IPS-NIHi7 (cell line): ENCODE results near the gene ARHGEF11.
A peak's percentile ranks its signal among the peaks of the same experiment; 100 is the strongest.

Experiments
- DNase-seq: peaks from one replicate; pipeline ENCODE4 v3.0.0; 2012; ENCODE audit warnings: mixed read lengths; ENCODE audit errors: extremely low spot score

ARHGEF11 gene

GRCh38 chr1:156911577-156912298, 133.8 kb downstream of the ARHGEF11 start:
- no peak for DNase-seq

DNA sequence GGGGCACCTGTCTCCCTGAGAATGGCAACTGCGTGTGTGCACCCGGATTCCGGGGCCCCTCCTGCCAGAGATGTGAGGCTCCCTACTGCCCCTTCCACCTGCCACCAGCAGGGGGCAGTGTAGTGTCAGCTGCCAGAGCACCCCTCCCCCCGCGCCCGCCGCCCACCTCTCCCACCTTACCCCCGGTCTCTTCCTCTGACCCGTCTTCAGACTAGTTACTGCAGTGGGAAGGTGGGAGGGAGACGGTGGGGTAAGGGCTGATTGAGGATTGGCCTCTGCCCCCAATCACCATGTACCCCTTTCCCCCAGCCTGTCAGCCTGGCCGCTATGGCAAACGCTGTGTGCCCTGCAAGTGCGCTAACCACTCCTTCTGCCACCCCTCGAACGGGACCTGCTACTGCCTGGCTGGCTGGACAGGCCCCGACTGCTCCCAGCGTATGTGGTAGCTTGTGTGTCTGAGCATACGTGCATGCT, 135.2 kb downstream of the ARHGEF11 start:
- peak; percentile 89 for DNase-seq

DNA sequence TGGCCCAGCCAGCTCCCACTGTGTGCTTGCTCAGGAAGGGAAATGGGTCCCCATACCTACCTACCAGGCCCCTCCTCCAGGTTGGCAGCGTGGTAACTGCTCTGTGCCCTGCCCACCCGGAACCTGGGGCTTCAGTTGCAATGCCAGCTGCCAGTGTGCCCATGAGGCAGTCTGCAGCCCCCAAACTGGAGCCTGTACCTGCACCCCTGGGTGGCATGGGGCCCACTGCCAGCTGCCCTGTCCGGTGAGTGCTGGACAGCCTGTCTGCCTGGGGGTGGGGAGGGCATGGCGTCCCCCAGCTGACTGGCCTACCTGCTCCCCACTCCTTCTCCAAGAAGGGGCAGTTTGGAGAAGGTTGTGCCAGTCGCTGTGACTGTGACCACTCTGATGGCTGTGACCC, 135.9 kb downstream of the ARHGEF11 start:
- DNase-seq: no peak

DNA sequence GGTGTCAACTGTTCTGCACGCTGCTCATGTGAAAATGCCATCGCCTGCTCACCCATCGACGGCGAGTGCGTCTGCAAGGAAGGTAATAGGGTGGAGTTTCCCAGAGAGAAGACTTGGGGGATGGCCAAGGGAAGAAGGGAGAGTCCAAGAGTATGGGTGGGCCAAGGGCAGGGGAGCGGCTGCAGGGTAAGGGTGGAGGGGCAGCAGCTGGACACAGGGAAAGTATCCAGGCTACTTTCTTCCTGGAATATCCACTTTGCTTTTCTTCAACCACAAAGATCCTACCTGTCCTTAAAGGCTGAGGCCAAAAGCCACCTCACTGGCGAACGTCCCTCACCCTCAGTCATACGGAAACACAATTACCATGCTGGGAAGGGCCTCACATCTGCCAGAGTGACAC, 136.6 kb downstream of the ARHGEF11 start:
- DNase-seq: no peak

- DNase-seq: no peak
Observed at GRCh38 chr1:156908541-156908940, 137.0 kb downstream of the ARHGEF11 start.

DNA sequence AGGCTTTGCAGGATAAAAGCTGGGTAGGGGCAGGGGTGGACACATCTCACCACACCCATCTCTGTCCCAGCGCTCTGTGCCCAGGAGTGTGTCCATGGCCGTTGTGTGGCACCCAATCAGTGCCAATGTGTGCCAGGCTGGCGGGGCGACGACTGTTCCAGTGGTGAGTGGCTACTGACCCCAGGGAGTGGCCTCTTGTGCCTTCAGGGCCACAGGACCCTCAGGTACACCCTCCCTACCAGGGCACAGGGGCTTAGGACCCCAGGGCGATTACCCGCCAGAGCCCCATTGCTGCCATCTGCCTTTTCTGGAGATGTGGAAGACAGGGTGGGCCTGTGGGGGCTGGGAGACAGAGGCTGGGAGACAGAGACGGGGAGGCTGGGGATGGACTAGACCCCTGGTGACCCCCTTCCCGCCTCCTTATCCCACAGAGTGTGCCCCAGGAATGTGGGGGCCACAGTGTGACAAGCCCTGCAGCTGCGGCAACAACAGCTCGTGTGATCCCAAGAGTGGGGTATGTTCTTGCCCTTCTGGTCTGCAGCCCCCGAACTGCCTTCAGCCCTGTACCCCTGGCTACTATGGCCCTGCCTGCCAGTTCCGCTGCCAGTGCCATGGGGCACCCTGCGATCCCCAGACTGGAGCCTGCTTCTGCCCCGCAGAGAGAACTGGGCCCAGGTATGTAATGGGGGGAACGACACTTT, 139.2 kb downstream of the ARHGEF11 start:
- DNase-seq: no peak

DNA sequence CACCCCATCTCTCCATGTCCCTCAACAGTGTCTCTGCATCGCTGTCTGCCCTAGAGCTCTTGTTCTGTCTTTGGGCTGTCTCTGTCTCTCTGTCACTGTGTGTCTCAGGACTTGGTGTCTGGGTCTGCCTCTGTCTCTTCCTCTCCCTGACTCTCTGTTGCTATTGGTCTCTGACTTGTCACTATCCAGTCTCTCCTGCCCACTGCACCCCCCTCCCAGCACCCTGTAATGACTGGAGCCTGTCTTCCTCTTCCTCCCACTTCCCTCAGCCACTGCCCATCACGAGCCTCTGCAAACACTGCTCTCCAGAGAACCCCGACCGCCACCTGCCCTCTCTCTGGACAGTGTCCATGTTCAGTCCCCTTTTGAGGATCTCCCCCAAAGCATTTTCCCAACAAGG, 139.9 kb downstream of the ARHGEF11 start:
- no peak for DNase-seq

DNA sequence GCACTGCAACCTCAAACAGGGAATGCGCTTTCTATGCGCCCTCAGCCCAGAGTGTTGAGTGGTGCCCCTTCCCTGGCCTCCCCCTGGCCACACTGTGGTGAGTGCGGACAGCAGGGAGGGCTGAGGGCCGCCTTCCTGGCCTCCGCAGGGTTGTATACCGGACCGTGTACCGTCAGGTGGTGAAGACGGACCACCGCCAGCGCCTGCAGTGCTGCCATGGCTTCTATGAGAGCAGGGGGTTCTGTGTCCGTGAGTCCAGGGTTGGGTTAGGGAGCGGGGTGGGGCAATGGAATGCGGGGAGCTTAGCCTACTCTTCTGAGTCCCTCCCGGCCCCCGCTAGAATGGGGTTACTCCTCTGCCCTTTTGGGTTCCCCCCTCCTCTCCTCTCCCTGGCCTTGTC, 140.4 kb downstream of the ARHGEF11 start:
- DNase-seq: no peak

DNA sequence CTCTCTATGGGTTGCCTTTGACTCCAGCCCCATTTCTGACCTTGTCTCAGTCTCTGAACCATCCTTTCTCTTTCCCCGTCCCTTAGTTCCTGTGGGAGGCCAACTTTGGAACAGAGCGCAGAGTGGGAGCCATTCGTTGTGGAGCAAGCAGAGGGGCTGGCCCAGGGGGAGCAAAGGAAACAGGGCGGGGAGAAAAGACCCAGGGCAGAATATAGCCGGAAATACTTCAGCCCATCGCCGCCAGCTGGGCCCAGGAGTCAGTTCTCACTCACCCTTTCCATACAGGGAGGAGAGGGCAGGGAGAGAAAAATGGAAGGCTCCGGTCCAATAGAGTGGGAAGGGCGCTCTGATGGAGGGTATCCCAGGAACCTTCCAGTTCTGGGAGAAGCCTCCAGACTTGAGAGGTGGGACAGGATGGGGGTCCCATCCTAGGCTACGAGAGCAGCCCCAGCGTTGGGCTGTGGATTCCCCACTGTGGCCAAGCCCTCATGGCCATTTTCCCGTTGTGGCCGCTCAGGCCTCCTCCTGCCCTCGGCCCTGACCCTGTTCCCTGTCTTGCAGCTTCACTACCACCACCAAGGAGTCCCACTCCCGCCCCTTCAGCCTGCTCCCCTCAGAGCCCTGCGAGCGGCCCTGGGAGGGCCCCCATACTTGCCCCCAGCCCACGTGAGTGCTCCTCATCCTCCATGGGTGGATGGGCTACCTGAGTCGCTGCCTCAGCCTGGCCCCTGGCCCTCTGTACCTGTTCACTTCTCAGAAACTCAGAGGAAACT, 141.2 kb downstream of the ARHGEF11 start:
- no peak for DNase-seq

- no peak for DNase-seq
Observed at GRCh38 chr1:156903328-156904091, 142.0 kb downstream of the ARHGEF11 start.

DNA sequence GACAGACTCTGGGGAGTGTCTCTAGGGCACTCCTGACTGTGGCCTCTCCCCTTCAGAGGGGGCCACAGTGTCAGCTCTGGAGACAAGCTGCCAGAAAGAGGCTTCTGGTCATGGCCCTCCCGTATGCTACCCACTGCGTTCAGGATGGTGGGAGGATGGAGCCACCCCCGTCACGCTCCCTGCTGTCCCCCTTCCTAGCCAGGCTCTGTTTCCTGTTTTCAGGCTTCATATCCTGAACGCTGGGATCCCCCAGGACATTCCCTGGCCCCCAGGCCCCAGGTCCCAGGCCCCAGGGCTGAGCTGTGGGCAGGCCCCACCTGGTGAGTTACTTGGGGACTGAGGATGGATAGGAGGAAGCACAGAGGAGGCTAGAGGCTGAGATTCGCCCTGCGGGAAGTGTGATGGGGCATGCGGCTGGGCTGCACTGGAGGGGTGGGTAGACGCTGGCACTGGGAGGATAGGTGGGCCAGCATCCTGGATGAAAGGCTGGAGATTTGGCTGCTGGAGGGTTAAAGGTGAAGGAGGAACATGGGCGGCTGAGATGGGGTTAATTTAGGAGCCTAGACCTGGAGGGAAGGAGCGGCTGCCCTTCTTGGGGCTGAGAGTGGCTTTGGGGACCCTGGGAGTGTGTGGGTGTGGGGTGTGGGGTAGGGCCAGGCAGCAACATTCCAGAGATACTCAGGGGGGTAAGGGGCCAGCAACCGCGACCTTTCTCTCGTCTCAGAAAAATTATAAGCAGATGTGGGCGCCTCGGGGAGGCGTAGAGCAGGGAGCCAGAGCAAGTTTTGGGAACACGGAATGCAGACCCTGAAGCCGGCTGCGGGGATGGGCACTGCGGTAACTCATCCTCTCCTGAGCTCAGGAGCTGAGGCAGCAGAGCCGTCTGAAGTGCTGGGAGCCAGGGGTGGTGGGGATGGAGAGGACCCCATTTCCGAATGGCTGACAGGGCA, 143.3 kb downstream of the ARHGEF11 start:
- DNase-seq: no peak

GRCh38 chr1:156901590-156901900, 144.0 kb downstream of the ARHGEF11 start:
- no peak for DNase-seq

GRCh38 chr1:156900896-156901589, 144.5 kb downstream of the ARHGEF11 start:
- DNase-seq: no peak

- DNase-seq: no peak
Observed at GRCh38 chr1:156899956-156900718, 145.4 kb downstream of the ARHGEF11 start.

- no peak for DNase-seq
Observed at GRCh38 chr1:156898971-156899664, 146.4 kb downstream of the ARHGEF11 start.

DNA sequence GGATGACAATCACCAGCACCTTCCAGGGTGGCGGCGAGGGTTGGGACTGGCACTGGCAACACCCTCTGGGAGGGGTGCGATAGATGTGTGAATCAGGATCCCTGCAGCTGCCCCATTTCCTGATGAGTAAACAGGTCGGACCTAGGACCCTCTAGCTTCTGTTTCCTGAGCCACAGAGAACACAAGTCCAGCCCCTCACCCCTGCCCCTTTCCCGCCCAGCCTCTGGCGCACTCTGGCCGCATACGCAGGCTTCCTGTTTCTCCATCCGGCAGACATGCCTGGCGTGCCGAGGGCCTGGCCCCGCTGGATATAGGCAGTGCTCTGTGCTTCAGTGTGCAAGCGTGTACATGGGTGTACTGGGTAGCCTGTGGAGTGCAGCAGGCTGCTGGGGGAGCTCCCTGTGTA, 147.4 kb downstream of the ARHGEF11 start:
- no peak for DNase-seq

- no peak for DNase-seq
Observed at GRCh38 chr1:156897078-156897825, 148.3 kb downstream of the ARHGEF11 start.

DNA sequence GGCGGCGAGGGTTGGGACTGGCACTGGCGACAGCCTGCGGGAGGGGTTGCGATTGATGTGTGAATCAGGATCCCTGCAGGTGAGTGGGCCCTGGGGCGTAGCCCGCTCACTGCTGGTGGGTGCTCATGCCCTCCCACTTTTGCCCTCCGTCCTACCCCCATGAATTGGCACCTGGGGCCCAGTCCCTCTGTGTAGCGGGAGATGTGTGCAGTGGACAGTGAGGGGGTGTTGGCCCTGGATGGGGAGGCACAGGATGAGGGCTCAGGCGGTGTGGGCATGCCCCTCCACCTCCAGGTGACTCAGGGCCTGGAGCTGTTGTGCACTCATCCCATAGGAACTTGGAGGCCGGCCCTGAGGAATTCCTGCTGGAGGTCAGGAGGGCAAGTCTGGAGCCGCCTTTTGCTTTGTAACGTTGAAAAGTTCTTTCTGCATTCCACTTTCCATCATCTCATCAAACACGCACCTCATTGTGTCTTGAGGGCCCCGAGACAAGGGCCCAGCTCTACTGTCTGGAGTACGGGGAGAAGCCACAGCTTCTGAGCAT, 149.0 kb downstream of the ARHGEF11 start:
- DNase-seq: peak; percentile 65
